Measurements from ENCODE around the gene MCRIP1.

- TF ChIP-seq EZH2 (IDR thresholded peaks at IDR 0.05; ENCODE audit: insufficient read depth, poor library complexity, severe bottlenecking), result no peak
- no peak for TF ChIP-seq EZH2phosphoT487 (IDR thresholded peaks at IDR 0.05; ENCODE audit: insufficient read depth, low read depth)
Measured at GRCh38 chr17:81838753-81839255, 5.7 kb upstream of the MCRIP1 start.
